GM18519 (cell line): ENCODE measurements around the gene TBX5.

Experiments
- ATAC-seq: cut with Tn5 transposase; IDR thresholded peaks from one replicate; pipeline ENCODE4 v1.9.1; 2021; ENCODE audit warnings: mild to moderate bottlenecking, moderate library complexity; ENCODE audit not compliant: unreplicated experiment, low FRiP score

TBX5 gene

GRCh38 chr12:114335607-114336006 lies 70.3 kb downstream of the TBX5 start:
- ATAC-seq, result no peak

GRCh38 chr12:114334395-114334794 lies 71.5 kb downstream of the TBX5 start:
- ATAC-seq, result no peak

- ATAC-seq, result no peak
Measured at GRCh38 chr12:114328292-114328691, 77.7 kb downstream of the TBX5 start.

- no peak for ATAC-seq
Measured at GRCh38 chr12:114327765-114328164, 78.2 kb downstream of the TBX5 start.

GRCh38 chr12:114321524-114321923 lies 84.4 kb downstream of the TBX5 start:
- no peak for ATAC-seq

- ATAC-seq, result no peak
Measured at GRCh38 chr12:114320968-114321367, 85.0 kb downstream of the TBX5 start.

- ATAC-seq, result no peak
Measured at GRCh38 chr12:114320101-114320500, 85.8 kb downstream of the TBX5 start.

GRCh38 chr12:114319422-114319821 lies 86.5 kb downstream of the TBX5 start:
- no peak for ATAC-seq

GRCh38 chr12:114318984-114319383 lies 87.0 kb downstream of the TBX5 start:
- no peak for ATAC-seq

- ATAC-seq, result no peak
Measured at GRCh38 chr12:114316076-114316475, 89.9 kb downstream of the TBX5 start.

GRCh38 chr12:114314974-114315720 lies 90.8 kb downstream of the TBX5 start:
- ATAC-seq, result no peak

GRCh38 chr12:114314403-114314802 lies 91.5 kb downstream of the TBX5 start:
- no peak for ATAC-seq

- ATAC-seq, result no peak
Measured at GRCh38 chr12:114313910-114314309, 92.0 kb downstream of the TBX5 start.

GRCh38 chr12:114311974-114312373 lies 94.0 kb downstream of the TBX5 start:
- ATAC-seq, result no peak

- ATAC-seq, result no peak
Measured at GRCh38 chr12:114306646-114307045, 99.3 kb downstream of the TBX5 start.

- no peak for ATAC-seq
Measured at GRCh38 chr12:114305446-114305845, 100.5 kb downstream of the TBX5 start.
